GM12891 (cell line): ENCODE results near the gene ACTR10.

ENCODE experiments used
- PAX5 ChIP-seq: IDR thresholded peaks from 2 replicates; pipeline ENCODE4 v1.6.1; 2011; ENCODE audit warnings: low read length, moderate library complexity, mild to moderate bottlenecking; ENCODE audit not compliant: insufficient read depth, severe bottlenecking
- POLR2A ChIP-seq: IDR thresholded peaks from 2 replicates; pipeline ENCODE4 v1.6.1; 2011; ENCODE audit warnings: low read depth, low read length, control low read depth
- POLR2AphosphoS5 ChIP-seq: IDR thresholded peaks from 2 replicates; pipeline ENCODE4 v1.6.1; 2011; ENCODE audit warnings: low read depth, low read length, control low read depth
- POU2F2 ChIP-seq: IDR thresholded peaks from 2 replicates; pipeline ENCODE4 v1.6.1; 2011; ENCODE audit warnings: low read depth, mild to moderate bottlenecking, control low read depth, low read length, moderate library complexity
- SPI1 ChIP-seq: IDR thresholded peaks from 2 replicates; pipeline ENCODE4 v1.6.1; 2011; ENCODE audit warnings: low read depth, low read length, control low read depth
- TAF1 ChIP-seq: IDR thresholded peaks from 2 replicates; pipeline ENCODE4 v1.6.1; 2011; ENCODE audit warnings: low read depth, low read length, control low read depth

- TF ChIP-seq POLR2A, result no peak
- no peak for TF ChIP-seq TAF1
- TF ChIP-seq POLR2AphosphoS5, result no peak
- TF ChIP-seq POU2F2, result no peak
- no peak for TF ChIP-seq SPI1
- TF ChIP-seq PAX5, result no peak
Measured at GRCh38 chr14:58200480-58200841, 512 bp downstream of the ACTR10 start.
